H1 (cell line): Measurements from ENCODE around the gene AIFM1.

Experiments
- ASH2L ChIP-seq: fragments of 200-600, 300-600 bp; sonication (generic); IDR thresholded peaks from one replicate; pipeline ENCODE4 v1.7.1; 2017; ENCODE audit warnings: low read length
- CEBPB ChIP-seq: IDR thresholded peaks from 2 replicates; pipeline ENCODE4 v1.6.1; 2012; ENCODE audit warnings: low read depth, low read length
- POLR2A ChIP-seq, 2 experiments: IDR thresholded peaks; 1 replicate in 1 of 2; 2 replicates in 1 of 2; pipeline ENCODE4 v1.6.1; 2011; ENCODE audit warnings: low read depth in 2 of 2, low read length in 2 of 2, mild to moderate bottlenecking in 2 of 2; ENCODE audit errors: control extremely low read depth in 1 of 2
- RAD21 ChIP-seq, 2 experiments: IDR thresholded peaks in 1 of 2; conservative IDR thresholded peaks in 1 of 2; 2 replicates each; pipeline ENCODE4 v1.6.1; 2011; ENCODE audit warnings: low read depth in 2 of 2, low read length in 2 of 2, improper control_type of control experiment in 1 of 2, inconsistent platforms in 1 of 2, mild to moderate bottlenecking in 1 of 2, moderate library complexity in 1 of 2
- SIN3A ChIP-seq, 2 experiments: IDR thresholded peaks in 1 of 2; conservative IDR thresholded peaks in 1 of 2; 2 replicates each; pipeline ENCODE4 v1.6.1; 2011 to 2012; ENCODE audit warnings: low read length in 2 of 2, improper control_type of control experiment in 1 of 2, low read depth in 1 of 2, mild to moderate bottlenecking in 1 of 2
- TAF1 ChIP-seq: IDR thresholded peaks from 2 replicates; pipeline ENCODE4 v1.6.1; 2011; ENCODE audit warnings: mild to moderate bottlenecking, low read depth, low read length
- TBP ChIP-seq: IDR thresholded peaks from 2 replicates; pipeline ENCODE4 v1.6.1; 2011; ENCODE audit warnings: low read depth, low read length, improper control_type of control experiment
- TEAD4 ChIP-seq: IDR thresholded peaks from 2 replicates; pipeline ENCODE4 v1.6.1; 2012; ENCODE audit warnings: low read depth, low read length, inconsistent platforms, mixed read lengths
- YY1 ChIP-seq: IDR thresholded peaks from 2 replicates; pipeline ENCODE4 v1.6.1; 2011; ENCODE audit warnings: low read depth, mild to moderate bottlenecking, low read length
- TF ChIP-seq, protein P1 (sequence below), 3 experiments: IDR thresholded peaks; 1 replicate in 2 of 3; 2 replicates in 1 of 3; pipeline versions ENCODE4 v1.5.1 to v1.6.1; 2011; ENCODE audit warnings: low read length in 3 of 3, mild to moderate bottlenecking in 3 of 3, inconsistent platforms in 2 of 3, low read depth in 1 of 3, moderate library complexity in 1 of 3; ENCODE audit not compliant: insufficient read depth in 1 of 3; ENCODE audit errors: control extremely low read depth in 1 of 3
- TF ChIP-seq, protein P2 (sequence below): IDR thresholded peaks from 2 replicates; pipeline ENCODE4 v1.6.1; 2012; ENCODE audit warnings: inconsistent platforms

DNA sequence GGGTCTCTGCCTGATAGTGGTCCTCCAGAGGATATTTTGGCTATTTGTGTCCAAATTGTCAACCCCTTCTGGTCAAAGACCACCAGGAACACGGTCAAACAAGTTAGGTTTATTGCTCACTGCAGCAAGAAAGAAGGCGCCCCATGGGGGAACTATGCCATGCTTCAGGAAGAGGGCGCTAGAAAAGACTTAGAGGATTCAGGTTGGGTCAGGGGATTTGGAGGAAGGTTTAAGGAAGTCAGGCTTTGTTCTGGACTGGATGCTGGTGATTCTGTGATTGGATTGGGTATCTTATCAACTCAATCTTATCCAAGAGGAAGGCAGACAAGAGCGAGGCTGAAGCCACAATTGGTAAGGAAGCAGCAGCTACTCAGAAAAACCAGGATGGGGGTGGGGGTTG lies 41.1 kb downstream of the AIFM1 start:
- no peak for TF ChIP-seq TEAD4
- TF ChIP-seq, protein P1, sequence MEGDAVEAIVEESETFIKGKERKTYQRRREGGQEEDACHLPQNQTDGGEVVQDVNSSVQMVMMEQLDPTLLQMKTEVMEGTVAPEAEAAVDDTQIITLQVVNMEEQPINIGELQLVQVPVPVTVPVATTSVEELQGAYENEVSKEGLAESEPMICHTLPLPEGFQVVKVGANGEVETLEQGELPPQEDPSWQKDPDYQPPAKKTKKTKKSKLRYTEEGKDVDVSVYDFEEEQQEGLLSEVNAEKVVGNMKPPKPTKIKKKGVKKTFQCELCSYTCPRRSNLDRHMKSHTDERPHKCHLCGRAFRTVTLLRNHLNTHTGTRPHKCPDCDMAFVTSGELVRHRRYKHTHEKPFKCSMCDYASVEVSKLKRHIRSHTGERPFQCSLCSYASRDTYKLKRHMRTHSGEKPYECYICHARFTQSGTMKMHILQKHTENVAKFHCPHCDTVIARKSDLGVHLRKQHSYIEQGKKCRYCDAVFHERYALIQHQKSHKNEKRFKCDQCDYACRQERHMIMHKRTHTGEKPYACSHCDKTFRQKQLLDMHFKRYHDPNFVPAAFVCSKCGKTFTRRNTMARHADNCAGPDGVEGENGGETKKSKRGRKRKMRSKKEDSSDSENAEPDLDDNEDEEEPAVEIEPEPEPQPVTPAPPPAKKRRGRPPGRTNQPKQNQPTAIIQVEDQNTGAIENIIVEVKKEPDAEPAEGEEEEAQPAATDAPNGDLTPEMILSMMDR (IDR thresholded peaks at IDR 0.05; ENCODE audit: control extremely low read depth in 1 of 3, insufficient read depth in 1 of 3, low read depth in 1 of 3, low read length in 3 of 3) = peak in 2 of 3 experiments; percentile 7 to 11; a peak in 2 of 4 replicates
- TF ChIP-seq ASH2L = no peak
- TF ChIP-seq SIN3A (conservative IDR thresholded peaks at IDR 0.05 in 1 of 2, IDR thresholded peaks at IDR 0.05 in 1 of 2; ENCODE audit: low read depth in 1 of 2, low read length in 2 of 2) = no peak
- no peak for TF ChIP-seq TBP
- TF ChIP-seq, protein P2, sequence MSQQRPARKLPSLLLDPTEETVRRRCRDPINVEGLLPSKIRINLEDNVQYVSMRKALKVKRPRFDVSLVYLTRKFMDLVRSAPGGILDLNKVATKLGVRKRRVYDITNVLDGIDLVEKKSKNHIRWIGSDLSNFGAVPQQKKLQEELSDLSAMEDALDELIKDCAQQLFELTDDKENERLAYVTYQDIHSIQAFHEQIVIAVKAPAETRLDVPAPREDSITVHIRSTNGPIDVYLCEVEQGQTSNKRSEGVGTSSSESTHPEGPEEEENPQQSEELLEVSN = no peak
- peak in 1 of 2 experiments; percentile 27; a peak in 2 of 4 replicates for TF ChIP-seq RAD21 (IDR thresholded peaks at IDR 0.05 in 1 of 2, conservative IDR thresholded peaks at IDR 0.05 in 1 of 2; ENCODE audit: low read depth in 2 of 2, low read length in 2 of 2)
- no peak for TF ChIP-seq POLR2A (IDR thresholded peaks at IDR 0.05; ENCODE audit: control extremely low read depth in 1 of 2, low read depth in 2 of 2, low read length in 2 of 2)
- TF ChIP-seq YY1 = no peak
- TF ChIP-seq CEBPB = no peak
- TF ChIP-seq TAF1 = no peak
